Subcutaneous abdominal adipose tissue (tissue), 5 donors: Measurements from ENCODE around the gene SMIM38.
"Not testable (repeated sequence)": the region's sequence is repeated elsewhere in the genome, so short reads cannot be mapped to it uniquely, and the experiment has no call there.

ENCODE experiments used
- H3K27ac ChIP-seq: one replicate; pipeline ENCODE4 v1.7.0; 2013; ENCODE audit warnings: low read depth, mild to moderate bottlenecking, inconsistent platforms, low read length, moderate library complexity
- H3K27me3 ChIP-seq, 5 donors: one replicate each; pipeline ENCODE4 v1.7.0; 2013; ENCODE audit warnings: low read length in 5 of 5, inconsistent platforms in 1 of 5; ENCODE audit not compliant: control insufficient read depth in 5 of 5, insufficient read depth in 4 of 5
- H3K36me3 ChIP-seq, 5 donors: one replicate each; pipeline ENCODE4 v1.7.0; 2013; ENCODE audit warnings: low read length in 5 of 5; ENCODE audit not compliant: control insufficient read depth in 5 of 5, insufficient read depth in 5 of 5
- H3K4me1 ChIP-seq, 5 donors: one replicate each; pipeline ENCODE4 v1.7.0; 2013; ENCODE audit warnings: low read length in 5 of 5, mild to moderate bottlenecking in 3 of 5, moderate library complexity in 1 of 5; ENCODE audit not compliant: control insufficient read depth in 5 of 5, insufficient read depth in 5 of 5
- H3K4me3 ChIP-seq, 5 donors: one replicate each; pipeline ENCODE4 v1.7.0; 2013; ENCODE audit warnings: low read length in 5 of 5, low read depth in 1 of 5
- H3K9ac ChIP-seq, 5 donors: one replicate each; pipeline ENCODE4 v1.7.0; 2013; ENCODE audit warnings: low read length in 5 of 5, mild to moderate bottlenecking in 4 of 5, moderate library complexity in 3 of 5
- H3K9me3 ChIP-seq, 5 donors: one replicate each; pipeline ENCODE4 v1.7.0; 2013; ENCODE audit warnings: low read length in 5 of 5; ENCODE audit not compliant: control insufficient read depth in 5 of 5
- donor health status: healthy.
- donor health status: healthy.
- donor health status: healthy.
- donor health status: healthy.
- donor health status: healthy.

The SMIM38 gene

GRCh38 chr11:69129647-69130046 lies 26.1 kb upstream of the SMIM38 start:
- Histone ChIP-seq H3K9me3 (peaks cover 3 to 22% (median 12%) of the 10 kb centered on the region in 5 donors), H3K27ac (no peak overlapping the region), H3K27me3 (peaks cover 0 to 9% (median 0%) of the 10 kb centered on the region in 5 donors), H3K36me3 (no peaks in the 10 kb centered on the region), H3K4me1 (peaks cover 0 to 11% (median 5%) of the 10 kb centered on the region in 5 donors), H3K4me3 (no peak overlapping the region), H3K9ac (no peak overlapping the region)

GRCh38 chr11:69130654-69131053 lies 25.1 kb upstream of the SMIM38 start:
- peaks cover 0 to 11% (median 5%) of the 10 kb centered on the region in 5 donors for H3K4me1 ChIP-seq
- H3K27ac ChIP-seq: no peak overlapping the region
- H3K9ac ChIP-seq: no peak overlapping the region
- H3K27me3 ChIP-seq: peaks cover 0 to 9% (median 0%) of the 10 kb centered on the region in 5 donors
- H3K36me3 ChIP-seq: no peaks in the 10 kb centered on the region
- no peak overlapping the region for H3K4me3 ChIP-seq
- H3K9me3 ChIP-seq: peaks cover 3 to 22% (median 12%) of the 10 kb centered on the region in 5 donors

- Histone ChIP-seq H3K9ac (no peak overlapping the region), H3K27me3 (peaks cover 0 to 9% (median 0%) of the 10 kb centered on the region in 5 donors), H3K27ac (no peak overlapping the region)
Measured at GRCh38 chr11:69131121-69131566, 24.6 kb upstream of the SMIM38 start.

GRCh38 chr11:69131644-69132300 lies 24.0 kb upstream of the SMIM38 start:
- no peak overlapping the region for H3K9ac ChIP-seq
- H3K27ac ChIP-seq: no peak overlapping the region
- H3K27me3 ChIP-seq: peaks cover 0 to 6% (median 0%) of the 10 kb centered on the region in 5 donors
- peaks cover 0 to 7% (median 2%) of the 10 kb centered on the region in 5 donors for H3K4me1 ChIP-seq
- H3K4me3 ChIP-seq: no peak overlapping the region
- H3K36me3 ChIP-seq: no peaks in the 10 kb centered on the region
- peaks cover 3 to 22% (median 12%) of the 10 kb centered on the region in 5 donors for H3K9me3 ChIP-seq

More at GRCh38 chr11:69131121-69131566, 24.6 kb upstream of the SMIM38 start:
- Histone ChIP-seq H3K4me3 (no peak overlapping the region), H3K36me3 (no peaks in the 10 kb centered on the region), H3K4me1 (peaks cover 0 to 11% (median 5%) of the 10 kb centered on the region in 5 donors), H3K9me3 (peaks cover 3 to 22% (median 12%) of the 10 kb centered on the region in 5 donors)

GRCh38 chr11:69132301-69132670 lies 23.4 kb upstream of the SMIM38 start:
- Histone ChIP-seq H3K27ac (no peak overlapping the region), H3K36me3 (no peaks in the 10 kb centered on the region), H3K9me3 (peaks cover 3 to 22% (median 12%) of the 10 kb centered on the region in 5 donors), H3K27me3 (peaks cover 0 to 6% (median 0%) of the 10 kb centered on the region in 5 donors), H3K9ac (no peak overlapping the region), H3K4me1 (peaks cover 0 to 3% (median 2%) of the 10 kb centered on the region in 5 donors), H3K4me3 (no peak overlapping the region)

- H3K9me3 ChIP-seq: peaks cover 3 to 15% (median 7%) of the 10 kb centered on the region in 5 donors
- H3K4me3 ChIP-seq: no peak overlapping the region
- H3K9ac ChIP-seq: no peak overlapping the region
- H3K27ac ChIP-seq: no peak overlapping the region
- H3K36me3 ChIP-seq: no peaks in the 10 kb centered on the region
- H3K4me1 ChIP-seq: peaks cover 0 to 3% (median 0%) of the 10 kb centered on the region in 5 donors
- H3K27me3 ChIP-seq: peaks cover 0 to 6% (median 0%) of the 10 kb centered on the region in 5 donors
Measured at GRCh38 chr11:69133251-69133650, 22.5 kb upstream of the SMIM38 start.

- not testable (repeated sequence) for H3K4me3 ChIP-seq, H3K4me1 ChIP-seq, H3K27ac ChIP-seq, H3K36me3 ChIP-seq, H3K9ac ChIP-seq, H3K27me3 ChIP-seq
- peaks cover 0 to 11% (median 7%) of the 10 kb centered on the region in 5 donors for H3K9me3 ChIP-seq
Measured at GRCh38 chr11:69134182-69134581, 21.6 kb upstream of the SMIM38 start.

GRCh38 chr11:69134957-69135356 lies 20.8 kb upstream of the SMIM38 start:
- no peak overlapping the region for H3K4me3 ChIP-seq
- no peak overlapping the region for H3K27ac ChIP-seq
- peaks cover 0 to 6% (median 0%) of the 10 kb centered on the region in 5 donors for H3K27me3 ChIP-seq
- peaks cover 0 to 4% (median 0%) of the 10 kb centered on the region in 5 donors for H3K36me3 ChIP-seq
- peaks cover 0 to 3% (median 0%) of the 10 kb centered on the region in 5 donors for H3K4me1 ChIP-seq
- no peak overlapping the region for H3K9ac ChIP-seq
- H3K9me3 ChIP-seq: peaks cover 0 to 11% (median 7%) of the 10 kb centered on the region in 5 donors

GRCh38 chr11:69135420-69136363 lies 20.0 kb upstream of the SMIM38 start:
- Histone ChIP-seq H3K9ac (no peak overlapping the region), H3K9me3 (peaks cover 0 to 11% (median 7%) of the 10 kb centered on the region in 5 donors), H3K36me3 (peaks cover 0 to 4% (median 0%) of the 10 kb centered on the region in 5 donors), H3K4me3 (no peak overlapping the region), H3K27me3 (peaks cover 0 to 6% (median 0%) of the 10 kb centered on the region in 5 donors), H3K27ac (no peak overlapping the region), H3K4me1 (peaks cover 0 to 3% (median 0%) of the 10 kb centered on the region in 5 donors)
